Stimulated activated effector memory CD8-positive, alpha-beta T cell treated with anti-CD3 and anti-CD28 coated beads, Interleukin-12 subunit alpha, Interleukin-12 subunit beta, amount 100 ng/mL, for 72 hours (primary cell): ENCODE data around the gene CMA1.
"Not testable (repeated sequence)": the region's sequence is repeated elsewhere in the genome, so short reads cannot be mapped to it uniquely, and the experiment has no call there.

Experiments used
- ATAC-seq: fragments of 150-1000 bp; cut with Tn5 transposase; 2 replicates; pipeline ENCODE4 v1.10.0; 2021
- DNase-seq, 2 donors: peaks; one replicate each; pipeline ENCODE4 v3.0.0; 2021 to 2022; ENCODE audit warnings: low spot score in 2 of 2
- H3K27ac Mint-ChIP-seq: one replicate; pipeline ENCODE4 v1.8.0; 2022; ENCODE audit warnings: mild to moderate bottlenecking, mixed read lengths
- H3K36me3 Mint-ChIP-seq: one replicate; pipeline ENCODE4 v1.8.0; 2022; ENCODE audit warnings: mild to moderate bottlenecking, mixed read lengths
- H3K4me1 Mint-ChIP-seq: one replicate; pipeline ENCODE4 v1.8.0; 2022; ENCODE audit warnings: mixed read lengths
- H3K4me3 Mint-ChIP-seq: one replicate; pipeline ENCODE4 v1.8.0; 2022; ENCODE audit warnings: mild to moderate bottlenecking, mixed read lengths
- H3K9me3 Mint-ChIP-seq: one replicate; pipeline ENCODE4 v1.8.0; 2022; ENCODE audit warnings: mixed read lengths

Gene CMA1, protein sequence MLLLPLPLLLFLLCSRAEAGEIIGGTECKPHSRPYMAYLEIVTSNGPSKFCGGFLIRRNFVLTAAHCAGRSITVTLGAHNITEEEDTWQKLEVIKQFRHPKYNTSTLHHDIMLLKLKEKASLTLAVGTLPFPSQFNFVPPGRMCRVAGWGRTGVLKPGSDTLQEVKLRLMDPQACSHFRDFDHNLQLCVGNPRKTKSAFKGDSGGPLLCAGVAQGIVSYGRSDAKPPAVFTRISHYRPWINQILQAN

DNA sequence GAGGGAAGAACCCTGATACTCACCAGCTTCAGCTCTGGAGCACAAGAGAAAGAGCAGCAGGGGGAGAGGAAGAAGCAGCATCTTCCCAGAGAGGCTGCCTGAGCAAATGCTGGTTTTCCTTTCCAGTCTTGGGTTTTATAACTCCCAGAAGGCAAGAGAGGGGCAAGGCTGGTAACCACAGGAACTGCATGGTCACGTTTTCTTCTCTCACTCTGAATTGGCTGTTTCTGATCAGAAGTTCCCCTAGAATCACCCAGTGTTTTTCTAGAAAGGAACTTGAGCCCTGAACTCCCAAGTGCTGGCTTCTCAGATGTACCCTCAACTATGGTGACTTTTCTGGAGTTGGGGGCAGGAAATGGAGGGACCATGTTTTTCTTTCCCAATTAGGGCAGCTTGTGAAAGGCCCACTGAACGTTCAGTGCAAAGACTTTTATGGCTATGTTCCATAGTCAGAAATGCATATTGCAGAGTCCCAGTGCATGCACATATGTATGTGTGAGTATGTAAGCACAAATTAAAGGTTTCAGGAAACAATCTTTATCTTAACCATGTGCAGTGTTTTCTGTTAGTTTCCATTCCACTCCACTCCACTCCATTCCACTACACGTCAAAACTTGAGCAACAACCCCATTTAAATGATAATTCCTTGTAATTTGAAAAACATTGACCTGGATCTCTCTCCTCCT is at the start of gene CMA1:
Gene CMA1, minus strand, starts transcription at position 111 of the 686 bp plus-strand sequence. Its CDS starts 30 bp downstream, at position 81.
- H3K36me3 Mint-ChIP-seq = no peaks in the 10 kb centered on the region
- no peaks in the 10 kb centered on the region for H3K4me1 Mint-ChIP-seq
- H3K27ac Mint-ChIP-seq = no peak within 1 kb of the TSS
- ATAC-seq = no peak
- no peaks in the 10 kb centered on the region for H3K9me3 Mint-ChIP-seq
- H3K4me3 Mint-ChIP-seq = no peak within 1 kb of the TSS
- DNase-seq = no peak

- no peaks in the 10 kb centered on the region for H3K36me3 Mint-ChIP-seq
- no peak overlapping the region for H3K27ac Mint-ChIP-seq
- H3K4me3 Mint-ChIP-seq = no peak overlapping the region
- no peaks in the 10 kb centered on the region for H3K4me1 Mint-ChIP-seq
- ATAC-seq (no peak), DNase-seq (no peak)
- peaks cover 6% of the 10 kb centered on the region for H3K9me3 Mint-ChIP-seq
Measured at GRCh38 chr14:24556756-24557155, 48.7 kb upstream of the CMA1 start.

- not testable (repeated sequence) for H3K4me3 Mint-ChIP-seq, H3K27ac Mint-ChIP-seq, H3K36me3 Mint-ChIP-seq, DNase-seq, ATAC-seq, H3K4me1 Mint-ChIP-seq
- H3K9me3 Mint-ChIP-seq = peaks cover 31% of the 10 kb centered on the region
Measured at GRCh38 chr14:24549064-24549463, 41.0 kb upstream of the CMA1 start.

- Mint-ChIP-seq H3K36me3 (no peaks in the 10 kb centered on the region), H3K4me3 (no peak overlapping the region), H3K4me1 (no peaks in the 10 kb centered on the region), H3K27ac (no peak overlapping the region), H3K9me3 (peaks cover 14% of the 10 kb centered on the region)
- no peak for DNase-seq
- ATAC-seq = no peak
Measured at GRCh38 chr14:24542346-24542936, 34.4 kb upstream of the CMA1 start.

DNA sequence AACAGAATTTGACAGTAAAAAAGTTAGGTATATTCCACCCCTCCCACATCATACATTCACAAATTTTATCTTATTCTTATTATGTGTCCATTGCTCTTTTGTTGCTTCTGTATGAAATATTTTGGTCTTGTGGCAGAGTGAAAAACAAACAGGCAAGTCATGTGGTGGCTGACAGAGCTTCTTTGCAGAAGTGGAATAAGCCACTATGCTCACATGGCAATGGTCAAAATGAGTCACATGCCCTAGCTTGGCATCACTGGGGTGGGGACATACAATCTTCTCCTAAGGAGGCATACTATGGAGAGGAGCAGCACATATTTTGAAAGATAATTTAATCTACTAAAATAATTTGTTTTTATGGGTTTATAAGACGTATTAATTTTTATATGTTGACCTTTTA is 27.7 kb upstream of the CMA1 start:
- Mint-ChIP-seq H3K4me1 (peaks cover 15% of the 10 kb centered on the region), H3K27ac (peak overlapping the region; percentile 10), H3K9me3 (no peaks in the 10 kb centered on the region), H3K36me3 (no peaks in the 10 kb centered on the region), H3K4me3 (no peak overlapping the region)
- DNase-seq = no peak
- peak; percentile 94 for ATAC-seq

- ATAC-seq = no peak
Measured at GRCh38 chr14:24534286-24534685, 26.2 kb upstream of the CMA1 start.

GRCh38 chr14:24525877-24526620 is 18.0 kb upstream of the CMA1 start:
- not testable (repeated sequence) for DNase-seq, H3K4me3 Mint-ChIP-seq, ATAC-seq, H3K4me1 Mint-ChIP-seq, H3K36me3 Mint-ChIP-seq, H3K9me3 Mint-ChIP-seq, H3K27ac Mint-ChIP-seq

More at GRCh38 chr14:24534286-24534685, 26.2 kb upstream of the CMA1 start:
- no peak for DNase-seq
- Mint-ChIP-seq H3K27ac (peak overlapping the region; percentile 60), H3K4me1 (peaks cover 15% of the 10 kb centered on the region), H3K36me3 (no peaks in the 10 kb centered on the region), H3K9me3 (no peaks in the 10 kb centered on the region), H3K4me3 (no peak overlapping the region)

DNA sequence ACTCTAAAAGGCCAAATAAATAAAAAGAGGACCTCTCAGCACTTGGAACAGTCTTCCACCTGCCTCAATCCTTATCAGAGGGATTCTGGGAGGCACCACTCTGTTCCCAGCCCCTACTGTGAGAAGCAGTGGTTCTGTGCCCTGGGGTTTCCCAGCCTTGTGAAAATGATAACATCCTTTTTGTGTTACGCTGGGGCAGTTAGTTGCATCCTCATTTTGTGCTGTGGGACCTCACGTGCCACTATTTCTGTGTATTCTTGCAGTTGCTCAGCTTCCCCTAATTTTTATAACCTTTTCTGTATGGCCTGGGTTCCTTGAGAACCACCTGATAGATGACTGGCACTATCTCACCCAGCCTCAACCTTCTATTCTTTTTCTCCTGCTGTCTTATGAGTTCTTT is 10.8 kb upstream of the CMA1 start:
- DNase-seq (no peak), ATAC-seq (no peak)
- no peak overlapping the region for H3K27ac Mint-ChIP-seq
- H3K36me3 Mint-ChIP-seq = no peaks in the 10 kb centered on the region
- no peaks in the 10 kb centered on the region for H3K4me1 Mint-ChIP-seq
- H3K4me3 Mint-ChIP-seq = no peak overlapping the region
- H3K9me3 Mint-ChIP-seq = no peaks in the 10 kb centered on the region

DNA sequence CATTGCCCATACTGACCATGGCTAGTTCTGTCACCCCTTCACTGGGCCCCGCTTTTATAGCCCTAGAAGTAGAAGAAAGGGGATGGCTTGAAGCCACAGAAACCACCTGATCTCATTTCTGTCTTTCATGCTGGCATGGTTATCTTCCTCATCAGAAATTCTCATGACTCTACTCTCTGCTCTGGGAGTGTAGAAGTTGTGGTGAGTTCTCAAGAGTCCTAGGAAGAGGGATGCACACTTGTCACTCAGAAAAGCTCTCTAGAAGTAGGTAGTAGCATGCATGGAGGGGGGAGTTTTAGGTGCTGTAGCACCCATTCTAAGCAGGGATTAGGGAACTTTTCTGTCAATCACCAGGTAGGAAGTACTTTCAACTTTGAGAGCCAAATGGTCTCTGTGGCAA is 6.1 kb upstream of the CMA1 start:
- Mint-ChIP-seq H3K4me1 (no peaks in the 10 kb centered on the region), H3K36me3 (no peaks in the 10 kb centered on the region), H3K9me3 (no peaks in the 10 kb centered on the region), H3K4me3 (no peak overlapping the region), H3K27ac (no peak overlapping the region)
- ATAC-seq = peak; percentile 39
- DNase-seq = no peak

DNA sequence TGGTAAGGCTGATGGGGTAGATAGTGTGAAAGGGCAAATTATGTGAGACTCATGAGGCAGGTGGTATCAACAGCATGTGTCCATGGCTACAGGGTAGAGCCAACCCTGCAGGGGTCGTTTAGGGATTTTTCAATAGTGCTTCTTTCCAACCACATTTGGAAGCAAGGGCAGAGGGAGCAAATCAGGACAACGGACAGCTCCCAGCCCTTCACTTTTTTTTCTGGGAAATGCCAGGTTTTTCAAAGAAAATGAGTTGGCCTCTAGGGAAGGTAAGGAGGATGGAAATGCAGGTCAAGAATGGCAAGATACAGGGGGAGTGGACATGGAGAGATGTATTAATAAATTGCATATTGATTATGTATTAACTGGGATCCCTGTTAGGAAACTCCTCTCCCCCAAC is 4.9 kb upstream of the CMA1 start:
- Mint-ChIP-seq H3K36me3 (no peaks in the 10 kb centered on the region), H3K4me1 (no peaks in the 10 kb centered on the region), H3K9me3 (no peaks in the 10 kb centered on the region), H3K27ac (no peak overlapping the region), H3K4me3 (no peak overlapping the region)
- no peak for ATAC-seq
- DNase-seq = no peak

DNA sequence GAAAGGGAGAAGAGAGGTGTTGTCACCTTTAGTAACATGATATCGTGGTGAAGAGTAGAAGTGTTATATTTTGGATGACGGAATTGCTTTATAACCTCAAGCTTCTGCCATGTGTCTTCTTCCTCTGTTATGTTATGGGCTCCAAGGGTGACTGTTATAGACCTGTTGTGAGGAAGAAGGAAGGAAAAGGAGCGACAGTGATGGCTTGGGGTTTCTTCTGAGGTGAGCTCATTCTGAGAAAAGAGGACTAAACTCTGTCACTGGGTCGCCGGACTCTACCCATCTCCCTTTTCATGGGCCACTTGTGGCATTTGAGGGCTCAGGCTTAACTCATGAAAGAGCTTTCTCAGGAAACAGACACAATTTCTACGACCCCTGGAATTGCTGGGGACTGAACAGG is 1.6 kb downstream of the CMA1 start:
- DNase-seq (no peak), ATAC-seq (peak; percentile 36)
- no peaks in the 10 kb centered on the region for H3K9me3 Mint-ChIP-seq
- H3K4me3 Mint-ChIP-seq = no peak overlapping the region
- H3K36me3 Mint-ChIP-seq = no peaks in the 10 kb centered on the region
- no peaks in the 10 kb centered on the region for H3K4me1 Mint-ChIP-seq
- no peak overlapping the region for H3K27ac Mint-ChIP-seq

- Mint-ChIP-seq H3K27ac (no peak overlapping the region), H3K36me3 (no peaks in the 10 kb centered on the region), H3K4me3 (no peak overlapping the region), H3K9me3 (no peaks in the 10 kb centered on the region), H3K4me1 (no peaks in the 10 kb centered on the region)
- DNase-seq (no peak), ATAC-seq (peak; percentile 56)
Measured at GRCh38 chr14:24504425-24504950, 3.6 kb downstream of the CMA1 start.

DNA sequence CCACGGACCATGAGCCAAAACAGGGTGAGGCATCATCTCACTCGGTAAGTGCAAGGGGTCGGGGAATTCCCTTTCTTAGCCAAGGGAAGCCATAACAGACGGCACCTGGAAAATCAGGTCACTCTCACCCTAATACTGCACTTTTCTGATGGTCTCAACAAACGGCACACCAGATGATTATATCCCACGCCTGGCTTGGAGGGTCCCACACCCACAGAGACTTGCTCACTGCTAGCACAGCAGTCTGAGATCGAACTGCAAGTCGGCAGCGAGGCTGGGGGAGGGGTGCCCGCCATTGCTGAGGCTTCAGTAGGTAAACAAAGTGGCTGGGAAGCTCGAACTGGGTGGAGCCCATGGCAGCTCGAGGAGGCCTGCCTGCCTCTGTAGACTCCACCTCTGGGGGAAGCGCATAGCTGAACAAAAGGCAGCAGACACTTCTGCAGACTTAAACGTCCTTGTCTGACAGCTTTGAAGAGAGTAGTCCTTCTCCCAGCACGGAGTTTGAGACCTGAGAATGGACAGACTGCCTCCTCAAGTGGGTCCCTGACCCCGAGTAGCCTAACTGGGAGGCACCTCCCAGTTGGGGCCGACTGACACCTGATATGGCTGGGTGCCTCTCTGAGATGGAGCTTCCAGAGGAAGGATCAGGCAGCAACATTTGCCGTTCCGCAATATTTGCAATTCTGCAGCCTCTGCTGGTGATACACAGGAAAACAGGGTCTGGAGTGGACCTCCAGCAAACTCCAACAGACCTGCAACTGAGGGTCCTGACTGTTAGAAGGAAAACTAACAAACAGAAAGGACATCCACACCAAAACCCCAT is 16.3 kb downstream of the CMA1 start:
- H3K27ac Mint-ChIP-seq, DNase-seq, H3K4me1 Mint-ChIP-seq, H3K4me3 Mint-ChIP-seq, H3K36me3 Mint-ChIP-seq, ATAC-seq, H3K9me3 Mint-ChIP-seq: not testable (repeated sequence)

DNA sequence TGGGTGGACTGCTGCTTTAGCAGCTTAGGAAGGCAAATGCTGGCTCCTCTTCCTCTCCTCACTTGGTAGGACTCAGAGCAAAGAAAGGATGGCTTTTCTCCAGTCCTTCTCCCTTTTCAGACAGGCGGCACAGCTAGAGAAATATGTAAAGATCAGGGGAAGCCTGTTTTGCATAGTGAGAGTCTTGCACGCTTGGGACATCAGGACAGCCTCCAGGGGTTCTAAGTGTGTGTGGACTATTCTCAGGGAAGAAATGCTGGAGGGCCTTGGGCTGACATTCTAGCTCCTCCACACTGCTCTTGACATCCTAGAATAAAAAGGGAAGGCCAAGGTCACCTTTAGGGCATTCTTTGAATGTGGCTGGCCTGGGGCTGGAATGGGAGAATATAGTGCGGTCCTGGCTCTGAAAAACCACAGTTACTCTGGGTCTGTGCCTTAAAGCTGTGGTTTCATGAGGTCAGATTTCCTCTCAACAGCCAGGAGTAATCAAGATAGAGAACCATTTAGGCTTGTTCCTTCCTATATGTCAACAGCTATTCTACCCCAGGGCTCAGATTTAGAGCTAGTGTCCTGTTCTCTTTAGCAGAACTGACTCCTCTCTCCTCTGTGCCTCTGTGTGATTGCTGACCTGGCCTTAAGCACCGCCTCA is 24.3 kb downstream of the CMA1 start:
- Mint-ChIP-seq H3K36me3 (no peaks in the 10 kb centered on the region), H3K27ac (peak overlapping the region; percentile 56), H3K4me1 (peaks cover 24% of the 10 kb centered on the region), H3K9me3 (no peaks in the 10 kb centered on the region), H3K4me3 (peak overlapping the region; percentile 4)
- DNase-seq (no peak), ATAC-seq (peak; percentile 65)
